ENCODE data around the gene SMARCD3. TPM values are rescaled to one million over a fixed set of nuclear protein-coding genes. Genes with fewer than 3 reads are reported as not detected.

The SMARCD3 gene
- total RNA-seq, 2 experiments from 2014 or later: 1.5 to 1.9 TPM

- intact Hi-C loops (cut with micrococcal nuclease; ENCODE audit: unreplicated experiment): loop anchor here (10.0 kb wide), 1 partner anchor 1613 kb away; no protein-coding TSS in a partner anchor
- CTCF ChIA-PET (ENCODE audit: unreplicated experiment): no interaction called here
- no peak overlapping the region for H3K4me3 ChIP-seq (ENCODE audit: low read depth, low read length, poor library complexity, severe bottlenecking)
- H3K9me2 ChIP-seq (ENCODE audit: insufficient read depth, low read length): no peaks in the 10 kb centered on the region
- H3K36me3 ChIP-seq (ENCODE audit: insufficient read depth, low read length): peaks cover 23% of the 10 kb centered on the region; the same call in 1 of the 2 replicates
- BruUV-seq (replicated peaks): no TSS peak
- H3K79me2 ChIP-seq (ENCODE audit: insufficient read depth, low read depth, low read length): peaks cover 7% of the 10 kb centered on the region; the same call in 1 of the 2 replicates
- POLR2A ChIA-PET: no interaction called here
- H3K27ac ChIP-seq (ENCODE audit: low read depth, low read length, poor library complexity, severe bottlenecking): no peak overlapping the region
- TF ChIP-seq EZH2phosphoT487 (IDR thresholded peaks at IDR 0.05; ENCODE audit: borderline replicate concordance, low read depth, low read length) (no peak), CTCF (conservative IDR thresholded peaks at IDR 0.05; ENCODE audit: low read length) (no peak)
- no peaks in the 10 kb centered on the region; the same call in 1 of the 2 replicates for H4K20me1 ChIP-seq (ENCODE audit: insufficient read depth, low read length)
- H2AFZ ChIP-seq (ENCODE audit: low read length): no peak overlapping the region
- peak overlapping the region; percentile 46; the same call in 1 of the 2 replicates for H3K4me2 ChIP-seq (ENCODE audit: low read length)
- no peaks in the 10 kb centered on the region for H3K9me3 ChIP-seq (ENCODE audit: low read length)
- DNase-seq (ENCODE audit: low spot score): no peak
- peaks cover 26% of the 10 kb centered on the region for H3K4me1 ChIP-seq (ENCODE audit: insufficient read depth, low read length, poor library complexity, severe bottlenecking)
These were observed 10.2 kb downstream of the SMARCD3 start for GRCh38 chr7:151238190-151238810.

GRCh38 chr7:151237244-151238189 lies 11.0 kb downstream of the SMARCD3 start:
- Histone ChIP-seq H3K79me2 (ENCODE audit: insufficient read depth, low read depth, low read length) (peaks cover 14% of the 10 kb centered on the region; the same call in 1 of the 2 replicates), H3K36me3 (ENCODE audit: insufficient read depth, low read length) (peaks cover 23% of the 10 kb centered on the region; the same call in 1 of the 2 replicates), H3K4me2 (ENCODE audit: low read length) (no peak overlapping the region), H3K9me3 (ENCODE audit: low read length) (no peaks in the 10 kb centered on the region), H3K9me2 (ENCODE audit: insufficient read depth, low read length) (no peaks in the 10 kb centered on the region), H3K27ac (ENCODE audit: low read depth, low read length, poor library complexity, severe bottlenecking) (no peak overlapping the region), H3K4me3 (ENCODE audit: low read depth, low read length, poor library complexity, severe bottlenecking) (no peak overlapping the region), H2AFZ (ENCODE audit: low read length) (no peak overlapping the region), H3K4me1 (ENCODE audit: insufficient read depth, low read length, poor library complexity, severe bottlenecking) (peaks cover 24% of the 10 kb centered on the region), H4K20me1 (ENCODE audit: insufficient read depth, low read length) (no peaks in the 10 kb centered on the region; the same call in 1 of the 2 replicates)
- intact Hi-C loops (cut with micrococcal nuclease; ENCODE audit: unreplicated experiment): loop anchor here (10.0 kb wide), 1 partner anchor 1613 kb away; no protein-coding TSS in a partner anchor
- no peak for DNase-seq (ENCODE audit: low spot score)
- BruUV-seq (replicated peaks): no TSS peak
- TF ChIP-seq CTCF (conservative IDR thresholded peaks at IDR 0.05; ENCODE audit: low read length): no peak
- no peak for TF ChIP-seq EZH2phosphoT487 (IDR thresholded peaks at IDR 0.05; ENCODE audit: borderline replicate concordance, low read depth, low read length)
- CTCF ChIA-PET (ENCODE audit: unreplicated experiment): interaction anchor here (1.2 kb wide), 1 partner anchor 8 kb away, joined by 6 read pairs; no protein-coding TSS in a partner anchor
- POLR2A ChIA-PET: interaction anchor here (2.0 kb wide), 1 partner anchor 10 kb away, joined by 14 read pairs; the partner anchor contains the start of gene ABCF2
